Measurements from ENCODE around the gene EXOC2.

GRCh38 chr6:628766-629165 lies 64.2 kb downstream of the EXOC2 start:
- TF ChIP-seq POLR2AphosphoS5 (IDR thresholded peaks at IDR 0.05; ENCODE audit: borderline replicate concordance, low read depth, low read length) (no peak), EZH2 (IDR thresholded peaks at IDR 0.05) (no peak), FOXP2 (optimal IDR thresholded peaks at IDR 0.05; ENCODE audit: control extremely low read depth, extremely low read length, insufficient read depth) (no peak)

Data from SK-N-MC (cell line).